HG03457 (cell line): ENCODE data around the gene BTBD16.

ENCODE experiments used
- ATAC-seq: cut with Tn5 transposase; IDR thresholded peaks from one replicate; pipeline ENCODE4 v1.9.1; 2021; ENCODE audit warnings: moderate number of reproducible peaks; ENCODE audit not compliant: unreplicated experiment

BTBD16 gene

GRCh38 chr10:122292376-122292775 is 21.3 kb downstream of the BTBD16 start:
- no peak for ATAC-seq

GRCh38 chr10:122293156-122293960 is 22.3 kb downstream of the BTBD16 start:
- no peak for ATAC-seq

- no peak for ATAC-seq
These were observed 22.9 kb downstream of the BTBD16 start for GRCh38 chr10:122293961-122294380.

- no peak for ATAC-seq
These were observed 23.7 kb downstream of the BTBD16 start for GRCh38 chr10:122294511-122295450.

- no peak for ATAC-seq
These were observed 24.3 kb downstream of the BTBD16 start for GRCh38 chr10:122295451-122295809.

- no peak for ATAC-seq
These were observed 25.4 kb downstream of the BTBD16 start for GRCh38 chr10:122296363-122297120.

GRCh38 chr10:122297583-122297982 is 26.5 kb downstream of the BTBD16 start:
- ATAC-seq: no peak

GRCh38 chr10:122298206-122298597 is 27.1 kb downstream of the BTBD16 start:
- ATAC-seq: no peak

GRCh38 chr10:122298598-122299301 is 27.7 kb downstream of the BTBD16 start:
- no peak for ATAC-seq

- no peak for ATAC-seq
These were observed 28.5 kb downstream of the BTBD16 start for GRCh38 chr10:122299423-122300075.

- ATAC-seq: no peak
These were observed 30.1 kb downstream of the BTBD16 start for GRCh38 chr10:122301055-122301810.

GRCh38 chr10:122301811-122302115 is 30.7 kb downstream of the BTBD16 start:
- no peak for ATAC-seq

GRCh38 chr10:122302315-122302714 is 31.2 kb downstream of the BTBD16 start:
- ATAC-seq: no peak

- ATAC-seq: no peak
These were observed 32.4 kb downstream of the BTBD16 start for GRCh38 chr10:122303271-122304053.

GRCh38 chr10:122304054-122304579 is 33.0 kb downstream of the BTBD16 start:
- ATAC-seq: no peak

- no peak for ATAC-seq
These were observed 35.2 kb downstream of the BTBD16 start for GRCh38 chr10:122306282-122306681.

- no peak for ATAC-seq
These were observed 35.6 kb downstream of the BTBD16 start for GRCh38 chr10:122306744-122307143.

GRCh38 chr10:122307669-122308416 is 36.7 kb downstream of the BTBD16 start:
- ATAC-seq: no peak
